ENCODE data around the gene FAM229A.

Gene FAM229A

DNA sequence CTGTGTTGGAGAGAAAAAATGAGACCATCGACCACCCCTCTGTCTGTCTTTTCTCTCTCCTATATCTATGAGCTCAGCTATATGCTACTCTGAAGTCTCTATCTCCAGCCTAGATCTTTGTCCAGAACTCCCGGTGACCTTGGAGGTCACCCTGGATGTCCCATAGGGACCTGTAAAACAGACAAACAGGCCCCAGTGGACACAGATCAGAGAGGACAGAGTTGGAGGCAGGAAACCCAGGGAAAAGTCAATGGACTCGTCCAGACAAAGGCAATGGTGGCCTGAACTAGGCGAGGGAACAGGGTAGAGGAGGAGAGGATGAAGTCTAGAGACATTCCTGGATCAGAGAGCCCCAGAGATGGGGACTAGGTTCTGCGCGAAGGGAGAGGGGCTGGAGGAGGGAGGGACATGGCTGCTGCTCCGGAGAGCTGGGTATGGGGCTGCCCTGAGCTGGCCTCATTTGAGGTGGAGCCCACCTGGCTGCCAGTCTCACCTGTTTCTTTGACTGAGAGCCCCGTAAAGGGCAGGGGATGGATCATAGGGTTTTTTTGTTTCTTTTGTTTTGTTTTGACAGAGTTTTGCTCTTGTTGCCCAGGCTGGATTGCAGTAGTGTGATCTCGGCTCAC lies 15.6 kb downstream of the FAM229A start:
- no peak for DNase-seq

DNA sequence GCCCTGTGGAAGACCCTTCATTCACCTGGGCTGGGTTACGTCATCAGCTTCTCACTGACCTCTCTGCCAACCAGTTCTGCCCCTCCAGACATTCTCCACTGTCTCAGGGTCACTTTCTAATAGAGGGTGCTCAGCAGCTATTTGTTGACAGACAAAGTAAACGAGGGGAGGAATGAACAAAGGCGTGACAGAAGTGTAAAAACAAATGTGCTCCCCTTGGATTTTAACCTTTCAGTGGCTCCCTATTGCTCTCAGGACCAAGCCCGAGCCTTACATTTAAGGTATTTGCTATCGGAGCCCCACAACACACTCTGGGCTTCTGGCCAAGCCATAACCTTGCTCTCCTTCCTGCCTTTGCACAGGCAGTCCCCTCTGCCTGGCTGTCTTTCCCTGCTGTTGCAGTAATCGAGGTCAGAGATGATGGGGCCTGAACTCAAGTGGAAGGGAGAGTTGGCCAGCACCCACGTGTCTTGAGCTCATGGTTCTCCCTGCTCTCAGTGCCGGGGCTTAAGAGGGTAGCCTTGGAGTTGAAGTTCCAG lies 16.9 kb downstream of the FAM229A start:
- DNase-seq, result no peak

DNA sequence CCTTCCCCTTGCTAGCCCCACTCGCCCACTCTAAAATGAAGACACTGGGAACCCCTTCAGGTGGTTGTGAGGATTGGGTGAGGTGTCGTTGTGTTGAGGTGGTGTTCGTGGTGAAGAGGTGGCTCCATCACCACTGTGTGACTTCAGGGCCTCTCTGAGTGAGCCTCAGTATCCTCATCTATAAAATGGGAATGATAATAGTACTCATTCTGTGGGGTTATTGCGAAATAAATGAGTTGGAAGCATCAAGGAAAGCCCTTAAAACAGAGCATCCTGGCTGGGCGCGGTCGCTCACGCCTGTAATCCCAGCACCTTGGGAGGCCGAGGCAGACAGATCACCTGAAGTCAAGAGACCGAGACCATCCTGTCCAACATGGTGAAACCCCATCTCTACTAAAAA lies 19.6 kb downstream of the FAM229A start:
- DNase-seq, result no peak

DNA sequence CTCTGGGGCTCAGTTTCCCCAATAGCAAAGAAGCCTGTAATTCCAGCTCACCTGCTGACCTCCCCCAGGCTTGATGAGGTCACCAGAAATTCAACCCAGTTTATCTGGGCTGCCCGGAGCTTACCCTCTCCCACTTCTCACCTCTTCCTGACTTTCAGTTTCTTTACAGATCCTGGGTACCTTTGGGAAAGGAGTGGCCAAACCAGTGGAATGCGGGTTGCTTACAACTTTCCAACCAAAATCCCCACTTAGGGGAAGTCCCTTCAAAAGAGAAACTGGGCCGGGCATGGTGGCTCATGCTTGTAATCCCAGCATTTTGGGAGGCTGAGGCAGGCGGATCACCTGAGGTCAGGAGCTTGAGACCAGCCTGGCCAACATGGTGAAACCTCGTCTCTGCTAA lies 20.3 kb downstream of the FAM229A start:
- DNase-seq, result no peak

DNA sequence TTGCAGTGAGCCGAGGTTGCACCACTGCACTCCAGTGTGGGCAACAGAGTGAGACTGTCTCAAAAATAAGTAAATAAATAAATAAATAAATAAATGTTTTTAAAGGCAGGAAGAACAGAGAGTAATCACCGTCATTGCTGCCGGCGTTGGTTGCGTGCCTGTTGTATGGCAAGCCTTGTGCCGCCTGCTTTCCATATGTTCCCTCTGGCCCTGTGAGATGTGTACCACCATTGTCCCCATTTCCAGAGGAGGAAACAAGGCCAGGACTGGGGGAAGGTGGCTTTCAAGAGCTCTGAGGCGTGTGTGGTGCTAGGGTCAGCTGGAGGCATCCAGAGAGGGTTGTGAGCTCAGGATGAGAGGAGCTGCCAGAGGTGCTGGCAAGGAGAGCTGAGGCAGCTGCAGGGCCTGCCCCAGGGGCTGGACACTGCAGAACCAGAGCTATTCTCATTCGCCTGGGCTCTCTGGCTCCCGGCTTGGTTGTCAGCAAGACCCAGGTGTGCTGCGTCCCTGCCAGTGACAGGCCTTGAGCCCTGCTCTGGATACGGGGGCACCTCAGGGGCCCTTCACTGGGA lies 21.0 kb downstream of the FAM229A start:
- DNase-seq, result no peak

GRCh38 chr1:32339363-32339978 lies 22.8 kb downstream of the FAM229A start:
- no peak for DNase-seq

DNA sequence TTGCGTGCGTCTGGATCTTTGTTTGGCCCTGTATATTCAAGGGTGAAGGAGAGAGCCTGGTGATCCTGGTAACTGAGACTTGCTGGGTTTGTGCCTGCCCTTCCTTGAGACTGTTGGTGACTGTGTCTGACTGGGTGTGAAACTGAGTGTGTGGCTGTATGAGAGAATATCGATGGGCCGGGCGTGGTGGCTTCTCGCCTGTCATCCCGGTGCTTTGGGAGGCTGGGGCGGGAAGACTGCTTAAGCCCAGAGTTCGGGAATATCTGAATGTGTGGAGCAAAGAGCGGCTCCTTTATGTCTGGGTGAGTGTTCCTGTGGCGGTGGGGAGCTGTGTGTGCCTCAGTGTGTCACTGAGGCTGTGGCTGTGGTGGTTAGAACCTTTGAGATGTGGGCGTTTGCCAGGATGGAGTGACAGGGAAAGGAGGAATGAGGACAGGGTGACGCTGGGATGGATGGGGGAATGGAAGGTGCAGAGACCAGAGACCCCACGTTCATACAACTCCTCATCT lies 23.6 kb downstream of the FAM229A start:
- DNase-seq, result no peak

DNA sequence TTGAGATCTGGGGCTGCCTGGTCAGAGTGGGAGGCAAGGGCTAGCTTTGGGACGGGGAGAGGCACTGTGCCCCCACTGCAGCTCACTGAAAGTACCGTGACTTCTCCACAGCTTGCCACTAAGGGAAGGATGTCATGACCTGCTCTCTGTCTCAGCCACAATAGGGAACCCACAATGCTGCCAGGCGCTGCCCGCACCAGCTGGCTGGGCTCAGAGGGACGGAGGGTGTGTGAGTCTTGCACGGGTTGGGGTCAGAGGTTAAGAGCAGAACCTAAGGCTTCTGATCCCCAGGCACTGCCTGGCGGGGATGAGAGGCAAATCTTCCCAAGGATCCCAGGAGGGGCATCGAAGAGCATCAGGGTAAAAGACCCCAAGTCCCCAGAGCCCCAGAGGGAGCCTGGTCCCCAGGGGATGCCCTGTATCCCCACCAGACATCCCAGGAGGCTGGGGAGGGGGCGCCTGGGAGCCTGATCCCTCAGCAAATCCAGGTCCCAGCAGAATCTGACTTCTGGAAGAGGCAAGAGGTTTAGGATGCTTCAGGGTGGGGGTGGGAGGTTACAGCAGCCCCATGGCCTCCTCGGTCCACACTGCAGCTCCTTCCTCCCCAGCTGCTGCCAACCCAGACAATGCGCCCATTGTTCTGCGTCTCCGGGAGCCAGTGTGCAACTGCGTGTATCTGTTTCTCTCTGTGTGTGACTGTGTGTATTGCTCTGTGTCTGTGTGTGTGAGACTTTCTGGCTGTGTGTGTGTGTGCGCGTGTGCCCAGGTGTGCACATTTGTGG lies 24.2 kb downstream of the FAM229A start:
- peak in 1 of 3 experiments; percentile 9 for DNase-seq

DNA sequence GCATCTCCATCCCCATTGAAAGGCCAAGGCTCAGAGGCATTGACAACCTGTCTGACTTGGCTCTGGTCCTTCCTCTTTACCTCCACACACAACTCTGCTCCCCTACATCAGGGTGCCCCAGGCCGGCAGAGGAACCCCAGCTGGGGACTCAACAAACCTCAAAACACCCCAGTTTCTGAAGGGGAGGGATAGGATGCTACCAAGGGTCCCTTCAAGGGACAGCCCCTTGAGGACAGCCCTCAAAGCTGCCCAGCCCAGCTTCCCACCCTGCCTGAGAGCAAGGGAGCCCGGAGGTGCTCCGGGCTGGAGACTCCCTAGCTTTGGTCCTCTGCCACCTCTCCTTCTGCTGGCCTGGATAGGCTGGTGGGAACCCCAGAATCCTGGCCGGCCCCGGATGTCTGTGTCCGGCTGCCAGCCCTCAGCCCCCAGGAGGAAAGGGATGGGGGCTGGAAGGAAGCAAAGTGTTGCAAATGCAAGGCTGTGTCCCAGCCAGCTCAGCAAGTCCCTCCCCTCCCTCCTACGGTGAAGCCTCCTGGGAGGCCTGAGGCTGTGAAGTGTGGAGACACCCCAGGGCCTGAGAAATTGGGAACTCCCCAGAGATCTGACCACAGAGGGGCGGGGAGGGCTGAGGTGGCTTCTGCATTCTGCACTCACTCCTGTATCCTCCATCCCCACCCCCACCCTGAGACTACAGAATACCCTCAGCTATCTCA lies 25.2 kb downstream of the FAM229A start:
- DNase-seq, result no peak

- no peak for DNase-seq
These were observed 25.7 kb downstream of the FAM229A start for GRCh38 chr1:32336591-32336932.

GRCh38 chr1:32335790-32336590 lies 26.3 kb downstream of the FAM229A start, which contains the start of gene MARCKSL1:
MARCKSL1 (minus strand) TSS chr1:32336233; CDS start chr1:32336033, 200 bp downstream.
- DNase-seq, result peak; percentile 78 to 87 (median 83)

DNA sequence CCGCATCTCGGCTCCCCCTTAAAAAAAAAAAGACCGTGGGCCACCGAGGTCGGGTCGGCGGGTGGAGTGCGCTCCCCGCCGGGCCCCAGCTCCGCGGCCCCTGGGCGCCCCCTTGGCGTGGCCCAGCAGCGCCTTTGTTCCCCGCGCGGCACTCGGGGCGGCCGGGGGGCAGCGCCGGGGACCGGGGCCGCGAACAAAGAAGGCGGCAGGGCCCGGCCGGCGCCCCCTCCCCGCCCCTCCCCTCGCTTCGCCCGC lies 26.8 kb downstream of the FAM229A start:
- DNase-seq, result no peak

DNA sequence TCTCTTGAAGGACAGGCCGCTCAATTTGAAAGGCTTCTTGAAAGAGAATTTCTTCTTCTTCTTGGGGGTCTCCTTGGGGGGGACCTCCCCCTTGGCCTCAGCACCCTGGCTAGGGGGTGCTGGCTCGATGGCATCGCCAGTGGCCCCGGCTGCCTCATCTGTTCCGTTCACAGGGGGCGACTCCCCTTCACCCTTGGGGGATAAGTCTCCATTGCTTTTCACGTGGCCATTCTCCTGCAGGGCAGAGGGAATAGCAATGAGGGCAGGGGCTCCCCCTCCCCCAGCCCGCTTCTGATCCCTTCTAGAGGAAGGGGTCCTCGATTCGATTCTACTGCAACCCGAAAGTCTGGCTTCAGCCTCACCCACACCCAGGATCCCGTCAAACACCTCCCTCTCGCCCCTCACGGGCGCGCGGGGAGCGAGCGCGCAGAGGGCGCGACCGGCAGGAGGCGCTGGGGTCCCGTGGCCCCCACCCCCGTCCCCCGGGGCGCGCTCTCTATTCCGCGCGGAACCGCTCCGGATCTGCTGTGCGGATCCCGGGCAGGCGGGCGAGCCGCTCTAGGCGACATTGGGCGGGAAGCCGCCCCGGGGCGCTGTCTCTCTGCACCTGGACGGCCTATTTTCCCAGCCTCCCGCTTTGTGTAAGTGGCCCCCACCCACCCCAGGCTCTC lies 27.3 kb downstream of the FAM229A start:
- DNase-seq, result peak; percentile 64 to 69 (median 64)

- DNase-seq, result peak in 1 of 3 experiments; percentile 56
These were observed 27.9 kb downstream of the FAM229A start for GRCh38 chr1:32334274-32334861.

DNA sequence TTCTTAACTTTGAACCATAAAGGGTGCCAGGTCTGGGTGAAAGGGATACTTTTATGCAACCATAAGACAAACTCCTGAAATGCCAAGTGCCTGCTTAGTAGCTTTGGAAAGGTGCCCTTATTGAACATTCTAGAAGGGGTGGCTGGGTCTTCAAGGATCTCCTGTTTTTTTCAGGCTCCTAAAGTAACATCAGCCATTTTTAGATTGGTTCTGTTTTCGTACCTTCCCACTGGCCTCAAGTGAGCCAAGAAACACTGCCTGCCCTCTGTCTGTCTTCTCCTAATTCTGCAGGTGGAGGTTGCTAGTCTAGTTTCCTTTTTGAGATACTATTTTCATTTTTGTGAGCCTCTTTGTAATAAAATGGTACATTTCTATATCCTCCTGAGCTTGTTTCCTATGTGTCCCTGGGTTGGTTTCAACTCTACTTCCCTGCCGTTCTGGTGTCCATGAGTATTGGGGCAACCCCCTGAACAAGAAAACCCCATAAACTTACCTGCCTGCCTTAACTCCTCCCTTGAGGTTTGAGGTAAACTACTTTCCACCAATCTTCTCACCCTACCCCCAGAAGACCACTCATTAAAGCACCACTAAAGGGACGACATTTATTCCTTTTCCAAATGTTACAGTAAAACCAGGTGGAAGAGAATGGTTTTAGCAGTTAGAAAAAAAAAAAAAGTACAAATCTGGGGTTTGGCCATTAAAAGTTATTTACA lies 28.9 kb downstream of the FAM229A start:
- DNase-seq, result no peak

DNA sequence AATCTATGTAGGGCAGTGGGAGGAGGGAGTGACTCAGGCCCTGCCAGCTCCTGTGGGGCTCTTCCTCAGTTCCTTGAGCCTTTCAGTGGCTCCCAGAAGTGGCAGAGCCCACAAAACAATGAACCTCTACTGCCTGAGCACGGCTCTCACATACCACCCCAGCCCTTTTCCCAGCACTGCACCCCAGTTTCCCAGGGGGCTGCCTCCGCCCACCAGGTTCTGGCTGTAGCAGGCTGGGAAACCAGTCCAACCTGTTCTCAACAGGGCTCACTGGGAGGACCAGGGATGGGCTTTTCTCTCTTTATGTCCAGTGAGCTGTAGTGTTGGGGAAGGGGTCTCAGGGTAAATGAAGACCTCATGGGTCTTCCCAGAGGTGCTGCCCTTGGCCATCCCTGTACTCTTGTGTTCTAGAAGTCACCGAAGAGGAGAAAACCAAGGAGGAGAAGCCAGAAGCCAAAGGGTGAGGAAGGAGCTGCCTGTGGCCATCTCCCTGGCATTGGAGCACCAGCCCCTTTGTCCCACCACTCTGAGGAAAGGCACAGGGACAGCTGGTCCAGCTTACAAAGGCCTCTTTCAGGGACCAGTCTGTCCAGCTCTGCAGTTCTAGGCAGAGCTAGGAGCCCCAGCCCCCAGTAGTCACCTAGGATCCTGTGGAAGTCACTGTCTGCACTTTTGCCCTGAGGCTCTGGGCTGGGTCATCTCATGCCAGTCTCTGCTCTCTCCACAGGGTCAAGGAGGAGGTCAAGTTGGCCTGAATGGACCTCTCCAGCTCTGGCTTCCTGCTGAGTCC lies 29.8 kb downstream of the FAM229A start:
- DNase-seq, result peak in 1 of 3 experiments; percentile 44

- peak in 1 of 3 experiments; percentile 25 for DNase-seq
These were observed 30.7 kb downstream of the FAM229A start for GRCh38 chr1:32331549-32331948.

DNA sequence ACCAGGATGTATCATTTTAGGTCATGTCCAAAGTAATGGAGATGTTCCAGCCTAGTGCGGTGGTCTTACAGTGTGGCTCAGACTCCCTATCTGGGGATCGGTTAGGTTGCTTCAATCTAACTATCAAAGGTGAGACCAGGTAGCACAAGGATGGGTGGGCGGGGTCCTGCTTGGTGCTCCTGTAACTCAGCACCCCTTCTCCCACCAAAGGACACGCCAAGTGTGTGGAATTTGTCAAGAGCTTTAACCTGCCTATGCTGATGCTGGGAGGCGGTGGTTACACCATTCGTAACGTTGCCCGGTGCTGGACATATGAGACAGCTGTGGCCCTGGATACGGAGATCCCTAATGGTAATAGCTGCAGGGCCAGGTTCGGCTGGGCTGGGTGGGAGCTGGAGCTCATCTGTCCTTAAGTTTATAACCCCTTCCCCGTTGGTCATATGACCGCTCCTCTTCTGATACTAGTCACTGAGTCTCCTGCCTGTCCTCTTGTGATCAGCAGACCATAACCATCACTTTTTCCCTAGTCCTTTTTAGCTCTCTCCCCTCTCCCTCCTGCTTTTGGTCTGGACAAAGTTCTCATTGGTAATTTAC lies 31.6 kb downstream of the FAM229A start:
- no peak for DNase-seq

DNA sequence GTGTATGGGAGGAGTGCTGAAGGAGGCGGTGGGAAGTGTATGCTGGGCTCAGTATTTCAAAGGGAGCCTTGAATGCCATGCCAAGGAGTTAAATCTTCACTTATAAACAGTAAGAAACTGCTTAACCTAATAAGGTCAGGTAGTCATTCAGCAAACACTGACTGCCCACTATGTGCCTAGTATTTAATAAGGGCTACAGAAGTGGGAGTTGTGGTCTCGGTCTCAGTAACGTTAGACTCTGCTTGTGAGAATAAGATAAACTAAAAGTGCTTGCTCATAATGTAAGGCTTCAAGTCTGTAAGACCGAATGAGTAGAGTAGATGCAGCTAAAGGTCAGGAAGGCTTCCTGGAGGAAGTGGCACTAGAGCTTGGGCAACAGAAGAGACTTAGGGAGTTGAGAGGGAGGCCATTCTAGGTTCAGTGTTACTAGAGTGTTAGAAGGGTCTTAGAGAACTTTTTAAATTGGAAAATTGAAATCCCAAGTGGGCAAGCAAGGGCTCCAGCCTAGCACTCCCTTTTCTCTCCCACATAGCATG lies 32.3 kb downstream of the FAM229A start:
- DNase-seq, result no peak

Measured in NCI-H1417 (cell line).